Astrocyte of the hippocampus (primary cell): Measurements from ENCODE around the gene C2CD4C.
"Not testable (repeated sequence)": the region's sequence is repeated elsewhere in the genome, so short reads cannot be mapped to it uniquely, and the experiment has no call there.

ENCODE experiments used
- DNase-seq: peaks from one replicate; pipeline ENCODE4 v3.0.0; 2011; ENCODE audit warnings: low read depth, low spot score

The C2CD4C gene, protein sequence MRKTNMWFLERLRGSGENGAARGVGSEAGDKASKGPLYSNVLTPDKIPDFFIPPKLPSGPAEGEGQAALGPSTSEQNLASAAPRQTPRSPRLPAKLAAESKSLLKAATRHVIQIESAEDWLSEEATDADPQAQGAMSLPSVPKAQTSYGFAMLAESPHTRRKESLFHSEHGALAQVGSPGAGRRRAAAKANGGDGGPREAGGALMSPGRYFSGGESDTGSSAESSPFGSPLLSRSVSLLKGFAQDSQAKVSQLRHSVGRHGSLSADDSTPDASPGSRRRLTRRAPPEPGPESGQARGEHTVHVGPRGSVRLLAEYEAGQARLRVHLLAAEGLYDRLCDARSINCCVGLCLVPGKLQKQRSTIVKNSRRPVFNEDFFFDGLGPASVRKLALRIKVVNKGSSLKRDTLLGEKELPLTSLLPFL

DNA sequence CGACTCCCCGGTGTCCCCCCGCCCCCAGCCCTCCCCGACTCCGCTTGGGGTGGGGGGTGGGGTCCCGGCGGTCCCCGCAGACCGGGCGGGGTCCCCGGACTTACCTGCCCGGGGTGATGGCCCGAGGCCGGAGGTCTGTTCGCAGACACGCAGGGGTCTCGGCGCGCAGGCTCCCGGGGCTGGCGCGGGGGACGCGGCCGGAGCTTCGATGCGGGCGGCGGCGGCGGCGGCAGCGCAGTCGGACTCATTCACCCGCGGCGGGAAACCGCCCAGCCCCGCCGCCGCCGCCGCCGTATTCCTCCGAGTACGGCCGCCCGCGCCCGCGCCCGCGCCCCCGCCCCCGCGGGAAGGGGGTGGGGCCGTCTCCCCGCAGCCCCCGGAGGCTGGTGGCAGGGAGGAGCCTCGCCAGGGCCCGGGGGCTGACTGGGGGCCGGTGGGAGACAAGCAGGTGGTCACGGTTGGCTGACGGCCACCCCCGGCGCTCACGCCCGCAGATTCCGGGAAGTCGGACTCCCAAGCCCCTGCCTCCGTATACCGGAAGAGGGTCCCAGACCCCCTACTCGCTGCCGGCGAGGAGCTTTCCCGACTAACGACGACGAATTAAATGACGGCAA is at the start of gene C2CD4C:
C2CD4C (minus strand) TSS at position 246 of the 614 bp plus-strand sequence. CDS start 786 bp downstream, outside the sequence.
- peak; percentile 57 for DNase-seq

DNA sequence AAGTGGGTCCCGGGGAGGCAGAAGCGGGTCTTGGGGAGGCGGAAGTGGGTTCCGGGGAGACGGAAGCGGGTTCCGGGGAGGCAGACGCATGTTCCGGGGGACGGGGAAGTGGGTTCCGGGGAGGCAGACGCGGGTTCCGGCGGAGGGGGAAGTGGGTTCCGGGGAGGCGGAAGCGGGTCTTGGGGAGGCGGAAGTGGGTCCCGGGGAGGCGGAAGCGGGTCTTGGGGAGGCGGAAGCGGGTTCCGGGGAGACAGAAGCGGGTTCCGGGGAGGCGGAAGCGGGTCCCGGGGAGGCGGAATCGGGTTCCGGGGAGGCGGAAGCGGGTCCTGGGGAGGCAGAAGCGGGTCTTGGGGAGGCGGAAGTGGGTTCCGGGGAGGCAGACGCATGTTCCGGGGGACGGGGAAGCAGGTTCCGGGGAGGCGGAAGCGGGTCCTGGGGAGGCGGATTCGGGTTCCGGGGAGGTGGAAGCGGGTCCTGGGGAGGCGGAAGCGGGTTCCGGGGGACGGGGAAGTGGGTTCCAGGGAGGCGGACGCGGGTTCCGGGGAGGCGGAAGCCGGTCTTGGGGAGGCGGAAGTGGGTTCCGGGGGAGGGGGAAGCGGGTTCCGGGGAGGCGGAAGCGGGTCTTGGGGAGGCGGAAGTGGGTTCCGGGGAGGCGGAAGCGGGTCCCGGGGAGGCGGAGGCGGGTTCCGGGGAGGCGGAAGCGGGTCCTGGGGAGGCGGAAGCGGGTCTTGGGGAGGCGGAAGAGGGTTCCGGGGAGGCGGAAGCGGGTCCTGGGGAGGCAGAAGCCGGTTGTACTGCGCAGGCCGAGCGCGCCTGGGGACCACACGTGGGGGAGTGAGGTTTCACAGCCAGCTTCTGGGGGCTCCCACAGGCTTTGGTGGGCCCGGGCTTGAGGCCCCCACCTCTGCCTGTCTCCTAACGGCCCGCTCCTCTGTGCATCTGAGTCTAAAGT is 49.4 kb upstream of the C2CD4C start:
- DNase-seq: no peak

DNA sequence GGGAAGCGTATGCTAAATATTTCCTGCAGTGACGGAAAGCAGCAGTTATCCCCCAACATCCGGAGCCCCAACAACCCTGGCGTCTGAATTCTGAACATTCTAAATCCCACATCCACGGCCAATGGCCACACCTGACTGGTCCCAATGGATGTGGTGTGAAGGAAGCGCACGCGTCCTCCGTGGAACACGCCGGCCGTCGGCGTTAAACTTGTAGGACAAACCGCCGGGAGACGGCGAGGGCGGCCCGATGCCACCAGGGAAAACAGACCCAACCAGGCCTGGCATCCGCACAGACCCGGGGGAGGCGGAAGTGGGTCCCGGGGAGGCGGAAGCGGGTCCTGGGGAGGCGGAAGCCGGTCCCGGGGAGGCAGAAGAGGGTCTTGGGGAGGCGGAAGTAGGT is 48.7 kb upstream of the C2CD4C start:
- DNase-seq: no peak

DNA sequence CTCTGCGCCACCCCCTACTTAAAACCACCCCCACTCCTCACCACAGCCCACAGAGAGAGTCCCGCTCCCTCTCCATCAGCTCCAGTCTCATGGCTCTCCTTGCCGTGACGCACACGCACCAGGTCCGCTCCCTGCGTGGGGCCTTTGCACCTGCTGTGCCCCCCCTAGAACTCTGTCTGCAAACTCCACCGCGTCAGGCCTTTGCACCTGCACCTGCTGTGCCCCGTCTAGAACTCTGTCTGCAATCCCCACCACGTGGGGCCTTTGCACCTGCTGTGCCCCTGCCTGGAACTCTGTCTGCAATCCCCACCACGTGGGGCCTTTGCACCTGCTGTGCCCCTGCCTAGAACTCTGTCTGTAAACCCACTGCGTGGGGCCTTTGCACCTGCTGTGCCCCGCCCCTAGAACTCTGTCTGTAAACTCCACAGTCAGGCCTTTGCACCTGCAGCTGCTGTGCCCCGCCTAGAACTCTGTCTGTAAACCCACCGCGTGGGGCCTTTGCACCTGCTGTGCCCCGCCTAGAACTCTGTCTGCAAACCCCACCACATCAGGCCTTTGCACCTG is 47.7 kb upstream of the C2CD4C start:
- DNase-seq: no peak

DNA sequence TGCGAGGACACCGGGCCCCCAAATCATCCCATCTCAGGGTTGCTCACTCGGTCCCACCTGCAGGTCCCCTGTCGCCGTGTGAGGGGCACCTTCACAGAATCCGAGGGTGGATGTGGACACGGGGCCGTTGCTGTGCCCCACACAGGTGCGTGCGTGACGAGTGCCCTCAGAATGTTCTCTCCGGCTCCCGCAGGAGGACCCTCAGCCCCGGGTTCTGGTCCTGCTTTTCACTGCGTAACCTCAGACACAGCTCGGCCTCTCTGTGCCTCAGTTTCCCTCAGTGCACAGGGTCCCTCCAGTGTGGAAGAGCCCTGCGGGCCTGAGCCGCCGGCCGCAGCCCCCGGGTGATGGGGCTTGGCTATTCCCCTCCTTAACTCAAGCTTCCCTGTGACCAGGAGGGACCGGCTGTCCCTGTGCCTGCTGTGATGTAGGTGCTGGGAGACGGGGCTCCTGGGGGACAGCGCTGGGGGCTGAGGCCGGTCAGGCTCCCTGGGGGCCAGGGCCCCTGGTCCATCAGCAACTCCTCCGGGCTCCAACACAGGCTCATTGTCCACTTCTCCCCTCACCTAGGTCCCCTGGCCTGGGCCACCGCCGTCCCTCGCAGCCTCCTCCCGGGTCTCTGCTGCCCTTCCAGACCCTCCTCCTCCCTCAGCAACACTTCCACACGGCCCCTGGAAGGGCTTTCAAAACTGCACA is 47.1 kb upstream of the C2CD4C start:
- no peak for DNase-seq

DNA sequence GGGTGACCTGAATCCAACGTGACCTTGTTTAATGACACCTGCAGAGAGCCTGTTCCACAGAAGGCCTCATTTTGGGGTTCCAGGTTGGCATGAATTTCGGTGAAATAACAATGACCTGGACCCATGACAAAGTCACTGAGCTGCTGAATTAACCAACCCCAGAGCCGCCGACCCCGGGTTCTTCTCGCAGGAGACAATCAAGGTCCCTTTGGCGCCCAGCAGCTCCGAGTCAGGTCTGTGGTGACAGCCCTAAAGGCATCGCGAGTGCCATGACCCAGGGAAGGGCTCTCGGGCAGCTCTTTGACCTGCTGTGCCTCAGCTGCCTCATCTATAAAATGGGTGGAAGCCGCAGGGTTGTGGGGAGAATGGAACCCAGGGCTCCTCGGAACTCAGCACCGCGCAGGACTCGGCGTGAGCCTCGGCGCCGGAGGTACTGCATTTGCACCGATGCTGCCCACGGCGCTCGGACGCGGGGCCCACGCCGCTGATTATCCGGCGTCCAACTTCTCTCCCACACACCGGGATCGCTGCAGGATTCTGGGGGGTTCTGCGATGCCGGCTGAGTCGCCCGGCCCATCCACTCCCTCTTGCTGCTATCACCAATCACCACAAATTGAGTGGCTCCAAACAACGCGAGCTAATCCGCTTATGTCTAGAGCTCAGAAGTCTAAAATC is 46.2 kb upstream of the C2CD4C start:
- no peak for DNase-seq

DNA sequence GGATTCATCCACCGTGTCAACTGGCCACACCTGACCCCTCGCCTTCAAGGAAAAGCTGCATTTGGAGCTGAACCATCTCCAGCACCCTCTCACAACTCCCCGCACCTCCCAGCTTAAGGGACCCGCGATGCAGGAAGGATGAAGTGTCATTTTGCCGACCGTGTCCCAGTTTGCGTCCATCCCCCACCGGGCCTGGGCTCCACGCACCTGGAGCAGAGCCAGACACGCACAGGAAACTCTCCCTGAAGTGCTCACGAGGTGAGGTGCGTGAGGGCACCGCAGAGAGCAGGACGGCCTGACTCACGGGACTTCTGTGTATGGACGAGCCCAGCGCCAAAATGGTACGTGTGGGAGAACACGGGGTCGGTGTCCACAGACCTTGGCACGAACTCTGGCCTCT is 44.7 kb upstream of the C2CD4C start:
- no peak for DNase-seq

DNA sequence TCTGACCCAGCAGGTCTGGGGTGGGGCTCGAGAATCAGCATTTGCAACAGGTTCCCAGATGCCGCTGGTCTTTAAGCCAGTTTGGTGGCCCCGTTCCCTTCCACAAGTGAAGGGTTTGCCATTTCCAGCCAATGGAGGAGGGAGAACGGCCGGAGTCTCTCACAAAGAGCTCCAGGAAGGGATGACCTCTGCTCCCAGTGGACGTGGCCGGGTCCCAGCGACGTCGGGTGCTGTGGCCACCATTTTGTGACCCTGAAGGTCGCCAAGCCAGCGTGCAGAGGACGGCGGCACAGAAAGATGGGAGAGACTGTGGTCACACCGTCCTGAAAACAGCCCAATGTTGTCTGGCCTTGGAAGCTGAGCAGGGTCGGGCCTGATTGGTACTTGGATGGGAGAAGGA is 43.9 kb upstream of the C2CD4C start:
- no peak for DNase-seq

DNA sequence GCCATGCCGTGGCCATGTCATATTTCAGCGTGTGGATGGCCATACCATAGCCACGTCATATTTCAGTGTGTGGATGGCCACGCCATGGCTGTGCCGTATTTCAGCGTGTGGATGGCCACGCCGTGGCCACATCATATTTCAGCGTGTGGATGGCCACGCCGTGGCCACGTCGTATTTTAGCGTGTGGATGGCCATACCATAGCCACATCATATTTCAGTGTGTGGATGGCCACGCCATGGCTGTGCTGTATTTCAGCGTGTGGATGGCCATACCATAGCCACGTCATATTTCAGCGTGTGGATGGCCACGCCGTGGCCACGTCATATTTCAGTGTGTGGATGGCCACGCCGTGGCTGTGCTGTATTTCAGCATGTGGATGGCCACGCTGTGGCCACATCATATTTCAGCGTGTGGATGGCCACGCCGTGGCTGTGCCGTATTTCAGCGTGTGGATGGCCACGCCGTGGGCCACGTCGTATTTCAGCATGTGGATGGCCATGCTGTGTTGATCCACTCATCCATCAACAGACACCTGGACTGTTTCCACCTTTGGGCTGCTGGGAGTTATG is 42.0 kb upstream of the C2CD4C start:
- DNase-seq: not testable (repeated sequence)

DNA sequence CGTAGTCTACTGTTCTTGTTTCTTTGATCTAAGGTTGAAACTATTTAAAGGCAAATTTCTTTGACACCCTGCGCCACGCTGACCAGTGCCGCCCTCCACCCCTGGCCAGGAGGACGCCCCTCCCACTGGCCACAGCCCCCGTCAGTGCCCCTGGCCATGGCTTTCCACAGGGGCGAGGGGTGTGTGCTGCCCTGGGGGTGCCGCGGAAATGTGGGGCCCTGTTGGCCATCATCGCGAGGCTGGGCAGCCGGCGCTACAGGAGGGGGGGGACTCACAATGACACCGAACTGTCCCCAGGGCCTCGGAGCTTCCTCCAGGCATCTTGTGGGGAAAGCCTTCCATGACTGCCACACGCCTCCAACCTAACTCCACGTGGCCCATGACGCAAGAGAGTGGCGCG is 41.0 kb upstream of the C2CD4C start:
- DNase-seq: no peak

DNA sequence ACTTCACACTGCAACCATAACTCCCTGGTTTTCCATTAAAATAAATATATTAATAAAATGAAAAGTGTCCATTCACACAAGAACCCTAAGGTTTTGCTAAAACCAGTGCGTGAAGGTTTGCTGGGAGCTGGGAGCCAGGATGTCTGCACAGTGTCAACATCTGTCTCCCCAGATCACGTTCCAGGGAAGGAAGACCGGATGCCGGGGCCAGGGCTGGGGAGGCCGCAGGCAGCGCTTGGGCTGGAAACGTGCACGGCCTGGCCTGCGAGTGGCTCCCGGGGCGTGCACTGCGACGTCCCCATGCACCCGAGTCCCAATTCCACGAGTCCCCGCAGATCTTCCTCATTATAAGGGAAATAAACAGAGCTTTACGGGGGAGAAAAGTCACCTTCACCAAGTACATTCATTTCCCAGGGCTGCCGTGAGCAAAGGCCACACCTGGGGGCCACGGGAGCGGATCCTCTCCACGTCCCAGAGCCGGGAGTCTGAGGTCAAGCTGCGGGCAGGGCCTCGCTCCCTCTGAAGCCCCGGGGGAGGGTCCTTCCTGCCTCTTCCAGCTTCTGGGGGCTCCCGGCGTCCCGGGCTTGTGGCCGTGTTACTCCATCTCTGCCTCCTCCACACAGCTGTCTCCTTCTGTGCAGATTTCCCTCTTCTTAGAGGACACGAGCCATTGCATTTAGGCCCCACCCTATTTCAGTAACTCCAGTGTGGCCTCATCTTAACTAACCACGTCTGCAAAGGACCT is 39.0 kb upstream of the C2CD4C start:
- no peak for DNase-seq

DNA sequence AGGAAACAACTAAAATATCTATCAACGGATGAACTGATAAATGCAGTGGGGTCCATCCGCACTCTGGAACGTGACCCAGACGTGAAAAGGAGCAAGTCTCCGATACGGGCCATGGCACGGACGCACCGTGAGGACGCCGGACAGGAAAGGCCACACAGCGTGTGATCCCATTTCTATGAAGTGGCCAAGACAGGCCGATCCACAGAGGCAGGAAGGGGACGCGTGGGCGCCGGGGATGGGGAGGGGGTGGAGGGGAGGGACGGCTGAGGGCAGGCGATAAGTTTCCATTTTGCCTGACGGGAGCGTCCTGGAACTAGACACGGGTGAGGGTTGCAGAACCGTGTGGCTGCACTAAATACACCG is 38.1 kb upstream of the C2CD4C start:
- no peak for DNase-seq

DNA sequence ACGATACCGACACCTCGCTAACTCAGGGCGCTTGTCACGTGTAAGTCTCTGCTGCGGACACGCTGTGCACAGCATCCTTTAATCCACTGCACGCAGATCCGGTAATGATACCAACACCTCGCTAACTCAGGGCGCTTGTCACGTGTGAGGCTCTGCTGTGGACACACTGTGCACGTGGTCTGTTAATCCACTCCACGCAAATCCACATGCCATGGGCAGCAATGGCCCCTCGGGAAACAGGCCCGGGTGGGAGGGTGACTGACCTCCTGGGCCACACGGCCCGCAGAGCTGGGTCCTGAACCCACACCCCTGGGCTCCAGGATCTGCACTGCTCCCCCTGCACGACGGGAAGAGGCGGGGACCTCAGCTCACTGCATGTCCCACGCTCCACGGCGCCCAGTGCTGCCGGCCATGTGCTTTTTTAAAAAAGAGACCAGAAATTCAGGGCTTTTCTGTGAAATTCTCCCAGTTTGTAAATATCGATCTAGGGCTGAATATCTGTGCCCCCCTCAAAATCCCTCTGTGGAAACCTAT is 35.8 kb upstream of the C2CD4C start:
- no peak for DNase-seq

DNA sequence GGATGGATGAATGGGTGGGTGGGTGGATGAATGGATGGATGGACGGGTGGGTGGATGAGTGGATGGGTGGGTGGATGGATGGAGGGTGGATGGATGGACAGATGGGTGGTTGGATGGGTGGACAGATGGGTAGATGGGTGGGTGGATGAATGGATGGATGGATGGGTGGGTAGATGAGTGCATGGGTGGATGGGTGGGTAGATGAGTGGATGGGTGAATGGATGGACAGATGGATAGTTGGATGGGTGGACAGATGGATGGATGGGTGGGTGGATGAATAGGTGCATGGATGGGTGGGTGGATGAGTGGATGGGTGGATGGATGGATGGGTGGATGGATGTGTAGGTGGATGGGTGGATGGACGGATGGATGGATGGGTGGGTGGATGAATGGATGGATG is 34.1 kb upstream of the C2CD4C start:
- no peak for DNase-seq

DNA sequence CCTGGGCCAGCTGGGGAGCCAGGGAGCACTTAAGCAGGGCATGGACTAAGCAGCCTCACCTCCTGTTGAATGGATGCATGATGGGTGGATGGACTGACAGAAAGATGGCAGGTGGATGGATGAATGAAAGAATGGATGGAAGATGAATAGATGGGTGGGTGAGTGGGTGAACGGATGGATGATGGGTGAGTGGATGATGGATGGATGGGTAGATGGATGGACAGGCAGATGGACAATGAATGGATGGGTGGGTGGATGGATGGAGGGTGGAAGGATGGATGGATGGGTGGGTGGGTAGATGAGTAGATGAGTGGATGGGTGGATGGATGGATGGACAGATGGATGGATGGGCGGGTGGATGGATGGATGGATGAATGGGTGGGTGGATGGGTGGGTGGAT is 33.1 kb upstream of the C2CD4C start:
- DNase-seq: no peak

DNA sequence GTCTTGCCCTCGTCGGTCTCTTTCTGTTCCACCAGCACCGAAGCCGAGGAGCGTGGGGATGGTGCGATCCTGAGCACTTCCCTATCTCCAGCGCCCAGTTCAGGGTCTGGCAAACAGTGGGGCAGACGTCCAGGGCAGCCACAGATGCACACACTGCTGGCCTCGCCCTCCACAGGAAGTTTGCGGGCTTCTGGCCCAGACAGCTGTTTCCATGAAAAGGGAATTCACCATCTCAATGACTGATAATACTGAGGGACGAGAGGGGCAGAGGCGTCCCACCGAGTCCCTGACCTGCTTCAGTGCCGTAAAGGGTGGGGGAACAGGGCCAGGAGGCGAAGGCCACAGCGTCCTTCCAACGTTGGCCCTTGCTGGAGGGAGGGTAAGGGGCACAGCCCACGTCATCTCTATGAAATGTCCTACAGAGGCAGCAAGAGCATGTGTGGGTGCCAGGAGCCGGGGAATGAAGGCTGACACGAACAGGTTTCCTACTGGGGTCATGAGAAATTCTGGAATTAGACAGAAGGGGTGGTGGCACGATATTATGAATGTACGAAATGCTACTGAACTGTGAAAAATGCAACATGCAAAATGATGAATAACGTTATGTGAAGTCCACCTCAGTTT is 32.4 kb upstream of the C2CD4C start:
- DNase-seq: no peak

DNA sequence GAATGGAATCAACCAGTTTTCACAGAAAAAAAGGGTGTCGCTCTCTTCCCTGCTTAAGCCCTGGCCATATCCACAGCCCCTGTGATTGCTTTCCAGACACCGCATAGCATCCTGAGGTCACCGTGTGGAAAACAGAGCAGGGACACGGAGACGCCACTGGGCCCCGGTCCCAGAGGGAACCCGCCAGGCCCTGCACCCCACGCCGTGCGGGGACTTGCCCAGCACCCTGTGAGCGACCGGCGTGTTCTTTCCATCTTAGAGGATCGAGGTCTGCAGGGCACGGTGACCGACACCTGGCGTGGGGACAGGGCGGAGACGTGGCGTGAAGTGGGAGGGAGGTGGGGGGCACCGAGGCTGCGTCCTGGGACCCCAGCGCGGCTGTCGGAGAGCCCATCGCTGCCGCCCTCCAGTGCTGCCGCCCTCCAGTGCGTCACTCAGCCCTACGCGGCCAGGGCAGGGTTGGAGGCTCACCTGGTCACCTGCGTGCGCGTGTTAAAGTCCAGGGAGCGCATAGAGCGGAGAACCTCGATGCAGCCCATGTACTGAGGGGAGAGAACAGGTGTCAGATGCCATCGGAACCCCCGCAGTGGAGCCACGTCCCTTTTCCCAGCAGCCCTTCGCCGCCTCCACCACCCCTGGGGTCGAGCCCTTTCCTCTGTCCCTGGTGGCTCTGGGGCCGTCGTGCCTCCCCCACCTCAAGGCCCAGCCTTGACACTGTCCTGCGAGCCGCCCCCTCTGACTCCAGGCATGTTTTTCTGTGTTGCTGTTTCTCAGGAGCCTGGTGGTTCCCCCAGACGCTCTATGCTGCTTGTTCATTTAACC is 31.7 kb upstream of the C2CD4C start:
- DNase-seq: no peak
